Fibroblast of villous mesenchyme (primary cell): ENCODE results near the gene ZNF609. TPM values are rescaled to one million over a fixed set of nuclear protein-coding genes. Genes with fewer than 3 reads are reported as not detected.

Source experiments
- DNase-seq: peaks from one replicate; pipeline ENCODE4 v3.0.0-alpha.2; 2010; ENCODE audit warnings: low read depth
- H3K4me3 ChIP-seq: 2 replicates; pipeline ENCODE4 v1.5.1; 2011; ENCODE audit warnings: low read depth, mild to moderate bottlenecking, low read length
- total RNA-seq: library from RNA; depleted of rRNA; stranded (reverse); fragments of >200 nt; gene quantifications from 2 replicates; pipeline ENCODE4 v1.2.3, GENCODE V29; 2012
- TF ChIP-seq, protein P1 (sequence below): IDR thresholded peaks from 2 replicates; pipeline ENCODE4 v1.5.1; 2012; ENCODE audit warnings: low read depth, mild to moderate bottlenecking, low read length; ENCODE audit not compliant: insufficient read depth

The ZNF609 gene
- total RNA-seq, 1 donor, result 22.5 TPM

DNA sequence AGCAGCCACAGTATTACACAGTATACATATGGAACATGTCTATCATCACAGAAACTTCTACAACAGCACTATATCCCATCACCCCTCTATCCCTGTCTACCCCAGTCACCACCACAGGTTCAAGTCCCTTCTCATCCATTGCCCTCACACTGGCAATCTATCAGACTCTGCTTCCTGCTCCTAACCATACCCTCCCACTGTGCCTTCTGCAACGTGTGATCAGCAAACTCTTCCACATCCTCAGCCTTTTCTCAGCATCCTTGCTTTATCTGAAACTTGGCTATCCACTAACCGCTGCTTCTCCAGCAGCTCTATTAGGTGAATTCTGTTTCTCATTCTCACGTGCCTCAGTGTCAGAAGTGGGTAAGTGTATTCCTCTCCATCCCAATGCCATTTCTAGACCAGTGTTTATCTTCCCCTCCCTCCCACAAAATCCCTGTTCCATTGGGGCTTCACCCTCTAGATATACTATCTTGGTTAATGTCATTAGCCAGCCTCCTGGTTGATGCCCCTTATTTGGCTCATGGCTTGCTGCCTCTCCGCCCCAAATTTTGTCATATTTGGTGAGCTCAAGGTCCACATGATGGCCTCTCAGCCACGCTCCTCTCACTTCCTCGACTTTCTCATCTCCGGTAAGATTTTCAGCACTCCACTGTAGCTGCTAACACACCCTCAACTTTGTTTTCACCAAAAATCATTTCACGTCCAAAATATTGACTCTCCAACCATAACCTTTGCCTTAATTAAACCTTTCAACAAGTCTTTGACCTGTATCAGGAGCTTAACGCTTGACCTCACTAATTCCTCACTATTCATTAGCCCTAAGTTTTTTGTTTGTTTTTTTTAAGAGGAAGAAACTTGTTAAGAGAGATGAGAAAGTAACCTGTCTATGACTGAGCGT is 245.9 kb downstream of the ZNF609 start:
- TF ChIP-seq, protein P1, sequence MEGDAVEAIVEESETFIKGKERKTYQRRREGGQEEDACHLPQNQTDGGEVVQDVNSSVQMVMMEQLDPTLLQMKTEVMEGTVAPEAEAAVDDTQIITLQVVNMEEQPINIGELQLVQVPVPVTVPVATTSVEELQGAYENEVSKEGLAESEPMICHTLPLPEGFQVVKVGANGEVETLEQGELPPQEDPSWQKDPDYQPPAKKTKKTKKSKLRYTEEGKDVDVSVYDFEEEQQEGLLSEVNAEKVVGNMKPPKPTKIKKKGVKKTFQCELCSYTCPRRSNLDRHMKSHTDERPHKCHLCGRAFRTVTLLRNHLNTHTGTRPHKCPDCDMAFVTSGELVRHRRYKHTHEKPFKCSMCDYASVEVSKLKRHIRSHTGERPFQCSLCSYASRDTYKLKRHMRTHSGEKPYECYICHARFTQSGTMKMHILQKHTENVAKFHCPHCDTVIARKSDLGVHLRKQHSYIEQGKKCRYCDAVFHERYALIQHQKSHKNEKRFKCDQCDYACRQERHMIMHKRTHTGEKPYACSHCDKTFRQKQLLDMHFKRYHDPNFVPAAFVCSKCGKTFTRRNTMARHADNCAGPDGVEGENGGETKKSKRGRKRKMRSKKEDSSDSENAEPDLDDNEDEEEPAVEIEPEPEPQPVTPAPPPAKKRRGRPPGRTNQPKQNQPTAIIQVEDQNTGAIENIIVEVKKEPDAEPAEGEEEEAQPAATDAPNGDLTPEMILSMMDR, result no peak
- no peak for DNase-seq
- H3K4me3 ChIP-seq, result no peak overlapping the region

DNA sequence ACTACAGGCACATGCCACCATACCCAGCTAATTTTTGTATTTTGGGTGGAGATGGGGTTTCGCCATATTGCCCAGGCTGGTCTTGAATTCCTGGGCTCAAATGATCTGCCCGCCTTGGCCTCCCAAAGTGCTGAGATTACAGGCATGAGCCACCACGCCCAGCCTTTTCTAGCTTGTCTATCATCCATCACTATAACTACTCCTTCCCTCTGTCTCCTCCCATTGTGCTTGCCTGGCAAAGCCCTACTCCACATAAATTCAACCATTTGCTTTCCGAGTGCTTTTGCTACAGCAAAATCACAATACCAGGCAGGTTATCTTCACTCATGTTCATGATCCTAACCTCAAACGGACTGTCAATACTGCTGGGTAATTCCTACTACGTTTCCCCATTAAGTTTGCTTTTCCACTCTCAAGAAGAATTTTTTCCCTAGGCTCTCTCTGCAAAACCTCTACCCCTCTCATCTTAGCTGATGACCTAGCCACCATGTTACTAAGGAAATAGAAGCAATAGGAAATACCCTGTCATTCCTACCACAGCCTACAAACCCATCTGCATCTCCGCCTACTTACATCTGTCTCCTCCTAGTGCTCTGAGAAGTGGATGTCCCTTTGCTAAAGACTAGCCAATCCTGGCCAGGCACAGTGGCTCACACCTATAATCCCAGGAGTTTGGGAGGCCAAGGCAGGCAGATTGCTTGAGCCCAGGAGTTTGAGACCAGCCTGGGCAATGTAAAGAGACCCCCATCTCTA is 250.5 kb downstream of the ZNF609 start:
- TF ChIP-seq, protein P1, result no peak
- H3K4me3 ChIP-seq, result no peak overlapping the region
- no peak for DNase-seq

DNA sequence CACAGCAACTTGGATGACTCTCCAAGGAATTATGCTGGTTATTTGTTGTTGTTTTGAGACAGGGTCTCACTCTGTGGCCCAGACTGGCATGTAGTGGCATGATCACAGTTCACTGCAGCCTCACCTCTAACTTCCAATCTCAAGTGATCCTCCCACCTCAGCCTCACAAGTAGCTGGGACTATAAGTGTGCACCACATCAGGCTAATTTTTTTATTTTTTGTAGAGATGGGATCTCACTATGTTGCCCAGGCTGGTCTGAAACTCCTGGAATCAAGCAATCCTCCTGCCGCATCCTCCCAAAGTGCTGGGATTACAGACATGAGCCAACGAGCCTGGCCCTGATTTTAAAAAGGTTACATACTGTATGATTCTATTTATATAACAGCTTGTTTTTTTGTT is 252.0 kb downstream of the ZNF609 start:
- TF ChIP-seq, protein P1, result no peak
- no peak overlapping the region for H3K4me3 ChIP-seq

DNA sequence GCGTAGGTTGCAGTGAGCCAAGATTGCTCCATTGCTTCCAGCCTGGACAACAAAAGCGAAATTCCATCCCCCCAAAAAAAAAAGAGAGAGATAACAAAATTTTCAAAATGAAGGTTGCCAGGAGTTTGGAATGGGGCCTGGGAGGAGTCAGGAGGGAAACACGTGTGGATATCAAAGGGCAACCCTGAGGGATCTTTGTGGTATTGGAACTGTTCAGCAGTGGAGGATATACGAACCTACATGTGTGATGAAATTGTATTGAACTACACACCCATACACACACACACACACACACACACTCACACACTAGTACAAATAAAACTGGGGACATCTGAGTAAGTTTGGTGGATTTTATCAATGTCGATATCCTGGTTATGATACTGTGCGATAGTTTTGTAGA is 253.2 kb downstream of the ZNF609 start:
- TF ChIP-seq, protein P1, result no peak
- DNase-seq, result no peak
- H3K4me3 ChIP-seq, result no peak overlapping the region

More for the DNA sequence above, 252.0 kb downstream of the ZNF609 start:
- DNase-seq, result no peak

DNA sequence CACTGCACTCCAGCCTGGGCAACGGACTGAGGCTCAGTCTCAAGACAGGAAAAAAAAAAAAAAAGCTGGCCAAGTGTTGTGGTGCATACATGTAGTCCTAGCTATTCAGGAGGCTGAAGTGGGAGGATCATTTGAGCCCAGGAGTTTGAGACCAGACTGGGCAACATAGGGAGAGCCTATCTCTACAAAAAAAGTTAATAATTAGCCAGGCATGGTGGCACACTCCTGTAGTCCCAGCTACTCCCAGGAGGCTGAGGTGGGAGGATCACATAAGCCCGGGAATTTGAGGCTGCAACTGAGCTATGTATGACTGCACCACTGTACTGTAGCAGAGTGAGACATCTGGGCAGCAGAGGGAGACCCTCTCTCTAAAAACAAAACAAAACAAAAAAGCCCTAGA is 256.1 kb downstream of the ZNF609 start:
- TF ChIP-seq, protein P1, result no peak
- no peak for DNase-seq
- no peak overlapping the region for H3K4me3 ChIP-seq

DNA sequence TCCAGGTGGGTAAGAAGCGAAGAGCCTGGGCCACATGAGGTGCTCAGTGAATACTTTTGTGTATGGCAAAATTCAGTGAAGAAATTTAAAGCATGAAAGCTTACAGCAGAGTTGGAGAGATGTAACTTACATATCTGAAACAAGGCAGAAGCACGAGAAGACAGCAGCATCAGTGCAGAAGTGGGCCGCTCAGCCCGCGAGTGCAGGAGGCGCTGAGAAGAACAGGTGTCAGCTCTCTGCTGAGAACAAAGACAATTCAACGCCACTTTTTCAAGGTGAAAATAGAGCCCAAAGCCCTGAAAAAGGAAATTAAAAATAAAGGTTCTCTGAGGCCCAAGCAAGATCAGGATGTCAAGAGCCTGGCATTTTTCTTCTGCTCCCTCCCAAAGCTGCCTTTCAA is 256.8 kb downstream of the ZNF609 start:
- TF ChIP-seq, protein P1, result no peak

More for the DNA sequence above, 256.8 kb downstream of the ZNF609 start:
- no peak for DNase-seq
- no peak overlapping the region for H3K4me3 ChIP-seq
